Suprapubic skin (tissue), 3 donors: ENCODE measurements around the gene SLC44A1.

Experiments
- POLR2A ChIP-seq, 2 donors: fragments of 450-650 bp; IDR thresholded peaks; one replicate each; pipeline ENCODE4 v1.6.1; 2017; ENCODE audit warnings: antibody characterized with exemption in 2 of 2, mild to moderate bottlenecking in 2 of 2, moderate library complexity in 2 of 2
- TF ChIP-seq, protein P1 (sequence below), 2 donors: fragments of 200-600 bp in 1 of 2; fragments of 450-650 bp in 1 of 2; sonication (generic) in 1 of 2; IDR thresholded peaks; one replicate each; pipeline ENCODE4 v1.5.1; 2016 to 2019; ENCODE audit warnings: antibody characterized with exemption in 2 of 2, mild to moderate bottlenecking in 1 of 2, moderate library complexity in 1 of 2

DNA sequence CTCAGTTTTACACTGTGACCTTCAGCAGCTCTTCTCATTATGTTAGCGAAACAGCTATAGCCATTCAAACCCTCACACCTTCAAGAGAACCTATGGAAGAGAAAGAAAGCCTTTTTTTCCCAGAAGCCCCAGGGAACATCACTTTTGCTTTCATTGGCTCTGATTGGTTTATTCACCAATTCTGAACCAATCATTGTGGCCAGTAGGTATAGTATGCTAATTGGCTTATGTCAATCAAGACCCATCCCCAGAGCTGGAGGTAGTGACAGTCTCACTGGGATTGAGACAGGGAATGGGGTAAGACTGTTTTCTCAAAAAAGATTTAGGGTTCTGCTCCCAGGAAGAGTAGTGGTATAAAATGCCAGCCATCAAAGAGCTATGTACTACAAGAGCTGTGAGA lies 129.3 kb downstream of the SLC44A1 start:
- TF ChIP-seq POLR2A (IDR thresholded peaks at IDR 0.05), result no peak
- TF ChIP-seq, protein P1, sequence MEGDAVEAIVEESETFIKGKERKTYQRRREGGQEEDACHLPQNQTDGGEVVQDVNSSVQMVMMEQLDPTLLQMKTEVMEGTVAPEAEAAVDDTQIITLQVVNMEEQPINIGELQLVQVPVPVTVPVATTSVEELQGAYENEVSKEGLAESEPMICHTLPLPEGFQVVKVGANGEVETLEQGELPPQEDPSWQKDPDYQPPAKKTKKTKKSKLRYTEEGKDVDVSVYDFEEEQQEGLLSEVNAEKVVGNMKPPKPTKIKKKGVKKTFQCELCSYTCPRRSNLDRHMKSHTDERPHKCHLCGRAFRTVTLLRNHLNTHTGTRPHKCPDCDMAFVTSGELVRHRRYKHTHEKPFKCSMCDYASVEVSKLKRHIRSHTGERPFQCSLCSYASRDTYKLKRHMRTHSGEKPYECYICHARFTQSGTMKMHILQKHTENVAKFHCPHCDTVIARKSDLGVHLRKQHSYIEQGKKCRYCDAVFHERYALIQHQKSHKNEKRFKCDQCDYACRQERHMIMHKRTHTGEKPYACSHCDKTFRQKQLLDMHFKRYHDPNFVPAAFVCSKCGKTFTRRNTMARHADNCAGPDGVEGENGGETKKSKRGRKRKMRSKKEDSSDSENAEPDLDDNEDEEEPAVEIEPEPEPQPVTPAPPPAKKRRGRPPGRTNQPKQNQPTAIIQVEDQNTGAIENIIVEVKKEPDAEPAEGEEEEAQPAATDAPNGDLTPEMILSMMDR (IDR thresholded peaks at IDR 0.05), result no peak
